Measurements from ENCODE around the gene HSD17B8.

DNA sequence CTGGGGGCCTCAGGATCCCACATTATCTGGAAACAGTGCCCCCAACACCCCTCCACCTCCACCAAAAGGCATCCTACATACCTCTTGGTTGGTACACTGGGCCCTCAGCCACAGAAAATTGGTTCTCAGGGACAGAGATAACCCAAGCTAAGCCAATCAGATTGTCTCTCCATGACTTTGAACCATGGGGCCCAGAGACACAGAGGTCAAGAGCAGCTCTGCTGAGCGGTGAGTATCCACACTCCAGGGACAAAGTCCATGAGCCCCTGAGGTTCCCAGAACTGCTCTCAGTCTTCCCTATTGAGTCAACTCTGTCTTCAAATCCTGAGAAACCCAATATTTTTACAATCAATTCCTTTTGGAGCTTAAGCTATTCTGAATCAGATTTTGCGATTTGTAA, 47.5 kb upstream of the HSD17B8 start:
- TF ChIP-seq CTCF (IDR thresholded peaks at IDR 0.05): no peak
- TF ChIP-seq POLR2AphosphoS5 (IDR thresholded peaks at IDR 0.05): no peak
